HG03521 (cell line): ENCODE results near the gene ALLC.

Source experiments
- ATAC-seq: cut with Tn5 transposase; IDR thresholded peaks from one replicate; pipeline ENCODE4 v1.9.1; 2021; ENCODE audit warnings: mild to moderate bottlenecking, moderate library complexity; ENCODE audit not compliant: unreplicated experiment

ALLC gene

GRCh38 chr2:3743951-3744555, 86.1 kb downstream of the ALLC start:
- no peak for ATAC-seq

DNA sequence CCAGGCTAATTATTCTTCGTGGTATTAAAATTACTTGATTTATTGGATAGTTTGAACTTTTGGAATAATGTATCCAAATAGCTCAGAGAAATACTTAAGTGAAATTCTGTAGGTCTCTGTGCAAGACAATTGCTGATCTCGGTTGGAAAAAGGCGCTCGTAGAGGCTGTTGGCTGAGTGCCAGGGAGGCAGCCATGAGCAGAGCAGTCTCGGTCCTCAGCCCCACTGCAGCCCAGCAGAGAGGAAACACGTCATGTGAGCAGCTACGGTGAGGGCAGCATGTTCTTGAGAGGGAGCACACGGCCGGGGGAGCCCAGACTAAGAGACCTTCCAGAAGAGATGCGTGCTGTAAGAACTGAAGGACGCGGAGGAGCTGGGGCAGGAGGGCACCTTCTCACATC, 87.9 kb downstream of the ALLC start:
- no peak for ATAC-seq

- no peak for ATAC-seq
These were observed 89.1 kb downstream of the ALLC start for GRCh38 chr2:3747032-3747654.

- ATAC-seq, result no peak
These were observed 89.8 kb downstream of the ALLC start for GRCh38 chr2:3747826-3748225.

GRCh38 chr2:3749201-3749600, 91.2 kb downstream of the ALLC start:
- no peak for ATAC-seq

GRCh38 chr2:3751251-3751650, 93.3 kb downstream of the ALLC start:
- no peak for ATAC-seq

DNA sequence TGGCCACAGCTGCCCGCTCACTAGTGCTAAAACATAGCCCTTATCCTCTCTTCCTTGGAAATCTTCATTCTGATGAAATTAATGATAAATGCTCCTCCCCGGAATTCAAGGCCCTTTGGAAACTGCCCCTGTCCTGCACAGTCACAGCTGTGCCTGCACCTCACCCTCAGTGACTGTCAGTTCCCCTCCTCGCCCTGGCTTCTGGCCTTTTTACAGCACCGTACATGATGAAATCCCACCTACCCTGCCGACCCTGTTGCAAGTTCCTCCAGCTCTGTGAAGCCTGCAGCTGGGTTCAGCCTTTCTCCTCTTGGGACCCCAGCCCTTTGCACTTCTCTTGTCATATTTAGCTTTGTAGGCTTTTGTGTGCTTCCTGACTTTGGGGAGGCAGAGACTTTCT, 93.8 kb downstream of the ALLC start:
- ATAC-seq, result no peak
